GM19452 (cell line): ENCODE data around the gene CCL13.
A peak's percentile ranks its signal among the peaks of the same experiment; 100 is the strongest.

ENCODE experiments used
- ATAC-seq: cut with Tn5 transposase; IDR thresholded peaks from one replicate; pipeline ENCODE4 v1.9.1; 2021; ENCODE audit not compliant: unreplicated experiment

The CCL13 gene

GRCh38 chr17:34361478-34362061 lies 5.3 kb downstream of the CCL13 start:
- peak; percentile 69 for ATAC-seq

GRCh38 chr17:34363183-34363661 lies 6.9 kb downstream of the CCL13 start, which contains the start of gene CCL1:
Gene CCL1 (minus strand): TSS chr17:34363233. CDS start chr17:34363161, 72 bp downstream.
- no peak for ATAC-seq

GRCh38 chr17:34364751-34365150 lies 8.5 kb downstream of the CCL13 start:
- no peak for ATAC-seq

- ATAC-seq = no peak
Measured at GRCh38 chr17:34365340-34365739, 9.1 kb downstream of the CCL13 start.

- no peak for ATAC-seq
Measured at GRCh38 chr17:34366010-34366409, 9.7 kb downstream of the CCL13 start.

- ATAC-seq = no peak
Measured at GRCh38 chr17:34366529-34367107, 10.3 kb downstream of the CCL13 start.

- ATAC-seq = no peak
Measured at GRCh38 chr17:34367486-34368195, 11.4 kb downstream of the CCL13 start.

- ATAC-seq = no peak
Measured at GRCh38 chr17:34368196-34368945, 12.1 kb downstream of the CCL13 start.

- ATAC-seq = no peak
Measured at GRCh38 chr17:34368946-34369500, 12.7 kb downstream of the CCL13 start.

- ATAC-seq = no peak
Measured at GRCh38 chr17:34369571-34369970, 13.3 kb downstream of the CCL13 start.

GRCh38 chr17:34370376-34370996 lies 14.2 kb downstream of the CCL13 start:
- no peak for ATAC-seq

GRCh38 chr17:34370997-34371395 lies 14.7 kb downstream of the CCL13 start:
- ATAC-seq = no peak

- ATAC-seq = no peak
Measured at GRCh38 chr17:34371405-34372100, 15.3 kb downstream of the CCL13 start.

GRCh38 chr17:34374457-34374856 lies 18.2 kb downstream of the CCL13 start:
- no peak for ATAC-seq

- no peak for ATAC-seq
Measured at GRCh38 chr17:34375426-34375997, 19.2 kb downstream of the CCL13 start.

- no peak for ATAC-seq
Measured at GRCh38 chr17:34377078-34377823, 21.0 kb downstream of the CCL13 start.

- peak; percentile 59 for ATAC-seq
Measured at GRCh38 chr17:34378664-34379101, 22.4 kb downstream of the CCL13 start.

GRCh38 chr17:34379868-34380267 lies 23.6 kb downstream of the CCL13 start:
- no peak for ATAC-seq

- ATAC-seq = no peak
Measured at GRCh38 chr17:34382621-34383124, 26.4 kb downstream of the CCL13 start.
